ENCODE data around the gene HYAL2.

GRCh38 chr3:50322115-50322385 is 495 bp downstream of the HYAL2 start:
- TF ChIP-seq CTCF (IDR thresholded peaks at IDR 0.05 in 2 of 3, conservative IDR thresholded peaks at IDR 0.05 in 1 of 3; ENCODE audit: insufficient read depth in 2 of 3, low read depth in 1 of 3, low read length in 3 of 3) (no peak), EP300 (IDR thresholded peaks at IDR 0.05; ENCODE audit: low read length) (no peak), POLR2A (conservative IDR thresholded peaks at IDR 0.05) (no peak), CBX1 (IDR thresholded peaks at IDR 0.05; ENCODE audit: low read depth) (no peak), FOXK2 (conservative IDR thresholded peaks at IDR 0.05 in 1 of 2, IDR thresholded peaks at IDR 0.05 in 1 of 2; ENCODE audit: low read depth in 2 of 2) (no peak), POLR2AphosphoS5 (IDR thresholded peaks at IDR 0.05; ENCODE audit: control insufficient read depth, insufficient read depth, low read depth, low read length) (no peak), ZNF282 (CRISPR knock-in tag; IDR thresholded peaks at IDR 0.05) (no peak)
